Stimulated activated CD4-positive, alpha-beta T cell treated with anti-CD3 and anti-CD28 coated beads, Interleukin-4, amount 100 ng/mL, for 24 hours (primary cell): ENCODE data around the gene TDRD10.

Experiments
- DNase-seq: peaks from one replicate; pipeline ENCODE4 v3.0.0-alpha.2; 2020

TDRD10 gene

DNA sequence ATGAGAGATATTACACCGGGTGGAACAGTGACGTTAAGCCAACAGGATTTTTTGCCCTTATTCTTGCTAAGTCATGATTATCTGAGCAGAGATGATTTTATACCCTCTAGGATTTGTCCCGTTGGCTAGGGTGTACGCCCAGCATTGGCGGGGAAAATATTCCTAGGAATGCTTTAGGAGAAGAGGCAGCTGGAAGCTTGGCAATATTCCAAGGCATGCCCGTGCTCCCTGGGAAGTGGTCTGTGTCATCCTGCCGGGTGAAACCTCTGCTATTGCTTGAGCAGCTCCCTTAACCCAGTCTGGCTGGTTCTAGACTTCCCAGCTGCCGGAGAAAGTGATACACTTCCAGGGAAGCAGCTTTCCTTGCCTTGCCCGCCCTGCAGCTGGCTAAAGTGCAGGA, 81.8 kb downstream of the TDRD10 start:
- no peak for DNase-seq

DNA sequence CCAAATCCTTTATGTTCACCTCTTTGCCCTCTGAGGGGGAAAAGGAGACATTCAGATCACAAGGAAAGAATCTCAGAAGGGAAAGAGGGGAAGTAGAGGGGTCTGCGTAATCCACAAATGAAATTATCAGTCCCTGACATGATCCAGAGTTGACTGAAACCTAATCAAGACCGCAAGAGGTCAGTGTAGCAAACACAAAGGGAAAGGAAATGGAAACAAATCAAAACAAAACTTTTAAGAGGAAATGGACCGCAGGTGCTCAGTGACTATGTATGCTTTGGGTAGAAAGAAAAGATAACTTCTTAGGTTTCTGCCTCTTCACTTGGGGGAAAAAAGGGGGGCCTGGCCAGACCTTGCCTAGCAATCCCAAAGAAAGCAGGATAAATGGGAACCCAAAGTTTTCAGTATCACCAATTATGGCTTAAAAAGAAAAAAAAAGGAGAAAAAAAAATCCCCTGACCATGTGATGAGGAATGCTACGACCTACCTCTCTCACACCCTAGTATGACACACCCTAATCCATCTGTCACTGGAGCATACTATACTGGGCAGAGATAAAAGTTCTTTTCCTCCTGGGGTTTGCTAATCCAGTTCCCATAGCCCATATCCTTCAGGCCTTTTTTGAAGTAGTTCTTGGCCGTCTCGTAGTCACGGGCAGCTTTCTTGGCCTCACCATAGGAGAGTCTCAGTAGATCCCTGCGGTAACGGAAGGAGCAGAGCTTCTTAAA, 82.4 kb downstream of the TDRD10 start:
- DNase-seq = no peak

DNA sequence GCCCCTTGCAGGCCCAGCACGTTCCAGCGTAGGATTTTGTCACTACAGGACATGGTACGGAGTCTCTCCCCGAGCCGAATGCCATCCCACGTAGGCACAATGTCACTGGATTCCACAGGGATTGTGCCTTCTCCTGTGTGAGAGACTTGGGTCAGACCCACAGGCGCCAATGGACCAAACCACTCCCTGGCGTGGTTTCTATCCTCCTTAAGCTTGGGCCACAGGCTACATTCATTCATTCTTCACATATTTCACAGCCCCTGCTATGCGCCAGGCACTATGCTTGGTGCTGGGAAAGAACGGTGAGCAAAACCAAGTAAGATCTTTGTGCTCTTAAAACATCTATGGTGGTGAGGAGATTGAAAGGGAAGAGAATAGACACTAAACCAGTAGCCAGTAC, 84.2 kb downstream of the TDRD10 start:
- DNase-seq = no peak

DNA sequence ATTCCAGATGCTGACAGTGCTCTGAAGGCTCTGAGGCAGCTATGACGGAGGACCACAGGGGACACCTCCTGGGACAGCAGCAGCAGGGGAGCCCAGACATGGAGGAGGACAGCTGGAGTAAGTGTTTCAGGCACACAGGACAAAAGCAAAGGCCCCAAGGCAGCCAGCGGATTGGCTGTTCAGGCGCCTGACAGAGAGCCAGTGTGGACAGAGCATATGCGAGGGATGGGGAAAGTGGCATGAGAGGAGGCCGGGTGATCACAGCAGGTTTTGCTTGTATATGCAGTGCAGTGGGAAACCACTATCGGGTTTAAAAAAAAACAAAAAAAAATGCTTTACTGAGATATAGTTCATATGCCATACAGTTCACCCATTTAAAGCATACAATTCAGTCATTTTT, 84.6 kb downstream of the TDRD10 start:
- no peak for DNase-seq

DNA sequence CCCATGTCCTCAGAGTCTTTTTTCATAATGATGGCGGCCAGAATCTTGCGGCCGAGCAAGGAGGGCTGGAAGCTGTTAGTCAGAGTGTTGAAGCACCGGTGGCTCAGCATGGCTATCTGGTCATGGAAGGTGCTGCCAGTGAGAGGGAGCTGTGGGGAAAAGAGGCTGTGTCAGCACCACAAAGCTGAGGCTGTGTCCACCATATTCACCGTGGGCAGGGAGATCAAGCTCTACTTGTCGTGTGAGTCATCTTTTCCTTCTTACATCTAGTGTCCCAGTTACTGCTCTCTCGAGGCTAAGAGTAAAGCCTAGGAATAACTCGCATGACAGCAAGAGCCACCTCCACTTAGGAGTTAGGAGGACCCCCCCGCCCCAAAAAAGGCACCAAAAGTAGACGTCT, 87.8 kb downstream of the TDRD10 start:
- no peak for DNase-seq

DNA sequence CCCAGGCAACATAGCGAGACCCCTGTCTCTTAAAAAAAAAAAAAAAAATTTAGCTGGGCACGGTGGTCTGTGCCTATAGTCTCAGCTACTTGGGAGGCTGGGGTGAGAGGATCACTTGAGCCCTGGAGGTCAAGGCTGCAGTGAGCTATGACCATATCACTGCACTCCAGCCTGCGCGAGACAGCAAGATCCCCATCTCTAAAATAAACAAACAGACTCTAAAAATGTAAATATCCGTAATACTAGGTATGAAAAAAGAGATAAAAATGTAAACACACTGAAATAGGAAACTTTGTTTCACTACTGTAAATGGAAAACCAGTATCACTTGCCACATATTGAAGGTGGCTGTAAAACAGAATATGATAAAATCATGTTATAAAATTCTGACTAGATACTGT, 88.7 kb downstream of the TDRD10 start:
- DNase-seq = no peak

DNA sequence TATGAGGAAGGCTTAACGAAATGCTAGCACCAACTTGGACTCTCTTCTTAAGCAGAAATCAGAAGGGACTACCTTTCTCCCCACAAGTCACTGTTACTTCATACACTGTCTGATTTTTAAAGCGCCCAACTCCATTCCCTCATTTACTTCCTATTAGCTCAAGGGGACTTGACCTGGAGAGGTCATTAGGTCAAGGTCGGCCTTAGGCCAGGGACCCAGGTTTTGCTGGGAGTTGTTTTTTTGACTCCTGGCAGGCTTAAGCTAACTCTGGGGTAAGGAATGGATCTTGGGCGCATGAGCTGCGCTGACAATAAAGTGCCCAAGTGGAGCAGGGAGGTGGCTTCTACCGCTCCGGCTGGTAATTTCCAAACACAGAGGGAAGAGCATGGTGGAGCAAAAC, 89.2 kb downstream of the TDRD10 start:
- DNase-seq = no peak

DNA sequence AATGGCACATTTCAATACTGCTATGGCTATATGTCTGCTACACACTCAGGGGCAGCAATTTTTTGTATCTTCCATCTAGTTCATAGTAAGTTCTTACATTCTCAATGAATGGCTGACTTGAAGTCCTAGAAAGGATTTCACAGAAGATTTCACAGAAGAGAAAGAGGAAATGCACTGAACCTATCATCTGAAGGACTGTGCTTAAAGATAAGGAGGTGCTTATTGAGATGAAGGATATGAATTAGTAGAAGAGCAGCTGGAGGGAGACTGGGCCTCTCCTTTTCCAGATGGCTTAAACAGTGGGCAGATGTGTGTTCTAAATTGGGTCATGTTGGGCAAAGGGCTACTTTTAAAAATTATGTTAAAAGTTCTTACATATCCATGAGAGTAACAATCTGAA, 91.4 kb downstream of the TDRD10 start:
- DNase-seq = no peak

DNA sequence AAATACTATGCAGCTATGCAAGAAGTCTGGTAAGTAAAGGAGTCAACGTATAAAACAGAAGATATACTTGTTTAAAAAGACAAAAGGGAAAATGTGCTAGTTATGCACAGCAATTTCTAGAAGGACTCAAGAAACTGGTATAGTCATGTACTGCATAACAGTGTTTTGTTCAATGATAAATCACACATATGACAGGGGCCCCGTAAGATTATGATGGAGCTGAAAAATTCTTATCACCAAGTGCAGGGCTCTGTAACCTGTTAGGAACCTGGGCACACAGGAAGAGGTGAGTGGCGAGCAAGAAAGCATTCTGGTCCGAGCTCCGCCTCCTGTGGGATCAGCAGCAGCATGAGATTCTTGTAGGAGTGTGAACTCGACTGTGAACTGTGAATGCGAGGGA, 92.8 kb downstream of the TDRD10 start:
- no peak for DNase-seq

DNA sequence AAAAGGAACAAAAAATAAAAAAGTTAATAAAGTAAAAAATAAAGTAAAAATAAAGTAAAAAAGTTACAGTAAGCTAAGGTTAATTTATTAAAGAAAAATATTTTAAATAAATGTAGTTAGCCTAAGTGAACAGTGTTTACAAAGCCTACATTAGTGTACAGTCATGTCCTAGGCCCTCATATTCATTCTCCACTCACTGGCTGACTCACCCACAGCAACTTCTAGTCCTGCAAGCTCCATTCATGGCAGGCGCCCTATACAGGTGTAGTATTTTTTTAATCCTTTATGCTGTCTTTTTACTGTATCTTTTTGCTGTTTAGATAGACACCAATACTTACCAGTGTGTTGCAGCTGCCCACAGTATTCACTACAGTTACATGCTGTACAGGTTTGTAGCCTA, 93.6 kb downstream of the TDRD10 start:
- DNase-seq = no peak
